Breast epithelium (tissue), 3 donors: ENCODE data around the gene SIM2.

Source experiments
- POLR2A ChIP-seq: fragments of 450-650 bp; IDR thresholded peaks from one replicate; pipeline ENCODE4 v1.6.1; 2016; ENCODE audit warnings: antibody characterized with exemption, mild to moderate bottlenecking, moderate library complexity
- TF ChIP-seq, protein P1 (sequence below), 3 donors: fragments of 450-650 bp; IDR thresholded peaks; one replicate each; pipeline ENCODE4 v1.5.1; 2016 to 2017; ENCODE audit warnings: antibody characterized with exemption in 3 of 3, mild to moderate bottlenecking in 3 of 3, moderate library complexity in 3 of 3

DNA sequence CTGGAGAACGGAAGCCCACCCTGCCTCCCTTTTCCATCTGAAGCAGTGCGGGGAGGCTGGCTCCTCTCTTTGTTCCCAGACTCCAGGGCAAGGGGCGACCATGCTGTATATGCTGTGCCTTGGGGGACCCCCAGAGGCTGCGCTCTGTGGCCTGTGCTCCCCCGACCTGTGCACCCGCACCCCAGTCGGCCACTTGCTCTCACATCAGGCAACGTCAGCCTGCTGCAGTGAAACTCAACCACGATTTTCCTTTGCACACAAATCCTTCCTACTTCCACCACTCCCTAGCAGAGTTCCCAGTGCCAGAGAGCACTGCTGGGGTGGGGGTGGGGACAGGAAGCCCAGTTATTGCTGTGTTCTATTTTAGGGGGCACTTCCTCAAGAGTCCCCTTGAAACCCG is 52.5 kb downstream of the SIM2 start:
- TF ChIP-seq, protein P1, sequence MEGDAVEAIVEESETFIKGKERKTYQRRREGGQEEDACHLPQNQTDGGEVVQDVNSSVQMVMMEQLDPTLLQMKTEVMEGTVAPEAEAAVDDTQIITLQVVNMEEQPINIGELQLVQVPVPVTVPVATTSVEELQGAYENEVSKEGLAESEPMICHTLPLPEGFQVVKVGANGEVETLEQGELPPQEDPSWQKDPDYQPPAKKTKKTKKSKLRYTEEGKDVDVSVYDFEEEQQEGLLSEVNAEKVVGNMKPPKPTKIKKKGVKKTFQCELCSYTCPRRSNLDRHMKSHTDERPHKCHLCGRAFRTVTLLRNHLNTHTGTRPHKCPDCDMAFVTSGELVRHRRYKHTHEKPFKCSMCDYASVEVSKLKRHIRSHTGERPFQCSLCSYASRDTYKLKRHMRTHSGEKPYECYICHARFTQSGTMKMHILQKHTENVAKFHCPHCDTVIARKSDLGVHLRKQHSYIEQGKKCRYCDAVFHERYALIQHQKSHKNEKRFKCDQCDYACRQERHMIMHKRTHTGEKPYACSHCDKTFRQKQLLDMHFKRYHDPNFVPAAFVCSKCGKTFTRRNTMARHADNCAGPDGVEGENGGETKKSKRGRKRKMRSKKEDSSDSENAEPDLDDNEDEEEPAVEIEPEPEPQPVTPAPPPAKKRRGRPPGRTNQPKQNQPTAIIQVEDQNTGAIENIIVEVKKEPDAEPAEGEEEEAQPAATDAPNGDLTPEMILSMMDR (IDR thresholded peaks at IDR 0.05) = no peak
- no peak for TF ChIP-seq POLR2A
